HEK293 (cell line): Measurements from ENCODE around the gene NHEJ1.

Experiments
- CTCF ChIA-PET: fragments of 350-600 bp; formaldehyde crosslinking; extraction: SDS; loops from one replicate; lab custom pipeline; 2021; ENCODE audit warnings: antibody characterized with exemption; lab: Yijun Ruan, JAX
- POLR2A ChIA-PET: fragments of 300-600 bp; formaldehyde crosslinking; extraction: SDS; loops from one replicate; lab custom pipeline; 2020; ENCODE audit warnings: antibody characterized with exemption, inconsistent platforms; lab: Yijun Ruan, JAX
- H3K27ac ChIP-seq: fragments of 200-500 bp; sonication (Bioruptor generic); 2 replicates; pipeline ENCODE4 v1.5.1; 2014; ENCODE audit warnings: low read depth, low read length, control low read depth, inconsistent platforms; ENCODE audit errors: extremely low read depth
- H3K36me3 ChIP-seq, 2 experiments: fragments of 200-500 bp in 1 of 2; sonication (Bioruptor generic) in 1 of 2; 1 replicate in 1 of 2; 2 replicates in 1 of 2; pipeline ENCODE4 v1.5.1; 2014 to 2017; ENCODE audit warnings: inconsistent platforms in 2 of 2, low read length in 2 of 2; ENCODE audit not compliant: control insufficient read depth in 2 of 2, insufficient read depth in 1 of 2
- H3K4me1 ChIP-seq: fragments of 200-500 bp; sonication (Bioruptor generic); 2 replicates; pipeline ENCODE4 v1.5.1; 2014; ENCODE audit warnings: mild to moderate bottlenecking, low read length, inconsistent platforms; ENCODE audit not compliant: control insufficient read depth, insufficient read depth
- H3K4me3 ChIP-seq: 2 replicates; pipeline ENCODE4 v1.5.1; 2011; ENCODE audit warnings: low read depth, mild to moderate bottlenecking, control low read depth, low read length, moderate library complexity
- H3K9me3 ChIP-seq: fragments of 200-500 bp; sonication (Bioruptor generic); 2 replicates; pipeline ENCODE4 v1.5.1; 2014; ENCODE audit warnings: low read depth, low read length, inconsistent platforms; ENCODE audit not compliant: control insufficient read depth, insufficient read depth
- GLI2 ChIP-seq: fragments of 450-650 bp; formaldehyde crosslinking; IDR thresholded peaks from 2 replicates; pipeline ENCODE4; 2017; ENCODE audit warnings: missing biosample characterization, missing genetic modification characterization, low read depth, borderline replicate concordance
- KLF10 ChIP-seq: fragments of 450-650 bp; IDR thresholded peaks from 2 replicates; pipeline ENCODE4 v1.5.1; 2018; ENCODE audit warnings: missing biosample characterization, mild to moderate bottlenecking, missing genetic modification characterization
- KLF7 ChIP-seq: fragments of 450-650 bp; formaldehyde crosslinking; IDR thresholded peaks from 2 replicates; pipeline ENCODE4 v1.5.1; 2016; ENCODE audit warnings: missing biosample characterization, missing genetic modification characterization, borderline replicate concordance
- RBAK ChIP-seq: fragments of 450-650 bp; formaldehyde crosslinking; IDR thresholded peaks from 2 replicates; pipeline ENCODE4 v1.5.1; 2016; ENCODE audit warnings: missing biosample characterization, missing genetic modification characterization
- SP2 ChIP-seq: fragments of 450-650 bp; formaldehyde crosslinking; IDR thresholded peaks from 2 replicates; pipeline ENCODE4 v1.5.1; 2016; ENCODE audit warnings: missing biosample characterization, missing genetic modification characterization
- ZBTB17 ChIP-seq: fragments of 450-650 bp; formaldehyde crosslinking; IDR thresholded peaks from 2 replicates; pipeline ENCODE4 v1.5.1; 2016; ENCODE audit warnings: missing biosample characterization, missing genetic modification characterization
- ZBTB20 ChIP-seq: fragments of 450-650 bp; formaldehyde crosslinking; IDR thresholded peaks from 2 replicates; pipeline ENCODE4 v1.5.1; 2016; ENCODE audit warnings: missing biosample characterization, missing genetic modification characterization
- ZBTB44 ChIP-seq: fragments of 450-650 bp; IDR thresholded peaks from 2 replicates; pipeline ENCODE4 v1.5.1; 2018; ENCODE audit warnings: missing biosample characterization, mild to moderate bottlenecking, missing genetic modification characterization
- ZNF114 ChIP-seq: fragments of 450-650 bp; formaldehyde crosslinking; IDR thresholded peaks from 2 replicates; pipeline ENCODE4 v1.5.0; 2017; ENCODE audit warnings: missing biosample characterization, missing genetic modification characterization
- ZNF132 ChIP-seq: fragments of 450-650 bp; formaldehyde crosslinking; IDR thresholded peaks from 2 replicates; pipeline ENCODE4 v1.5.1; 2017; ENCODE audit warnings: missing biosample characterization, missing genetic modification characterization, borderline replicate concordance
- ZNF175 ChIP-seq: fragments of 450-650 bp; formaldehyde crosslinking; IDR thresholded peaks from 2 replicates; pipeline ENCODE4 v1.5.1; 2016; ENCODE audit warnings: missing biosample characterization, missing genetic modification characterization
- ZNF350 ChIP-seq: fragments of 450-650 bp; formaldehyde crosslinking; IDR thresholded peaks from 2 replicates; pipeline ENCODE4 v1.5.0; 2017; ENCODE audit warnings: missing biosample characterization, mild to moderate bottlenecking, missing genetic modification characterization
- ZNF404 ChIP-seq: fragments of 450-650 bp; formaldehyde crosslinking; IDR thresholded peaks from 2 replicates; pipeline ENCODE4 v1.5.1; 2017; ENCODE audit warnings: missing biosample characterization, missing genetic modification characterization
- ZNF433 ChIP-seq: fragments of 450-650 bp; formaldehyde crosslinking; IDR thresholded peaks from 2 replicates; pipeline ENCODE4 v1.5.1; 2016; ENCODE audit warnings: missing biosample characterization, missing genetic modification characterization, low read depth
- ZNF48 ChIP-seq: fragments of 450-650 bp; formaldehyde crosslinking; IDR thresholded peaks from 2 replicates; pipeline ENCODE4 v1.5.1; 2016; ENCODE audit warnings: missing biosample characterization, missing genetic modification characterization
- ZNF510 ChIP-seq: fragments of 450-650 bp; formaldehyde crosslinking; IDR thresholded peaks from 2 replicates; pipeline ENCODE4 v1.5.1; 2018; ENCODE audit warnings: mild to moderate bottlenecking, missing genetic modification characterization, missing biosample characterization; ENCODE audit not compliant: insufficient replicate concordance
- ZNF560 ChIP-seq: fragments of 450-650 bp; formaldehyde crosslinking; IDR thresholded peaks from 2 replicates; pipeline ENCODE4 v1.5.1; 2017; ENCODE audit warnings: missing biosample characterization, missing genetic modification characterization, borderline replicate concordance
- ZNF596 ChIP-seq: fragments of 450-650 bp; IDR thresholded peaks from 2 replicates; pipeline ENCODE4 v1.5.0; 2018; ENCODE audit warnings: missing biosample characterization, mild to moderate bottlenecking, missing genetic modification characterization, moderate library complexity
- ZNF670 ChIP-seq: fragments of 450-650 bp; formaldehyde crosslinking; IDR thresholded peaks from 2 replicates; pipeline ENCODE4 v1.5.1; 2016; ENCODE audit warnings: missing biosample characterization, missing genetic modification characterization, low read depth
- ZSCAN16 ChIP-seq: fragments of 450-650 bp; formaldehyde crosslinking; IDR thresholded peaks from 2 replicates; pipeline ENCODE4 v1.5.1; 2016; ENCODE audit warnings: missing biosample characterization, missing genetic modification characterization
- ZSCAN30 ChIP-seq: fragments of 450-650 bp; IDR thresholded peaks from 2 replicates; pipeline ENCODE4 v1.5.1; 2018; ENCODE audit warnings: missing biosample characterization, mild to moderate bottlenecking, missing genetic modification characterization, moderate library complexity
- ZXDB ChIP-seq: fragments of 450-650 bp; formaldehyde crosslinking; IDR thresholded peaks from 2 replicates; pipeline ENCODE4 v1.5.1; 2016; ENCODE audit warnings: missing biosample characterization, missing genetic modification characterization
- TF ChIP-seq, protein P1 (sequence below): fragments of 450-650 bp; formaldehyde crosslinking; IDR thresholded peaks from 2 replicates; pipeline ENCODE4 v1.5.1; 2016; ENCODE audit warnings: missing biosample characterization, missing genetic modification characterization
- TF ChIP-seq, protein P2 (sequence below): fragments of 450-650 bp; formaldehyde crosslinking; IDR thresholded peaks from 2 replicates; pipeline ENCODE4 v1.5.1; 2017; ENCODE audit warnings: missing biosample characterization, missing genetic modification characterization

The NHEJ1 gene

GRCh38 chr2:219089330-219089729 lies 71.3 kb downstream of the NHEJ1 start:
- Histone ChIP-seq H3K9me3 (no peaks in the 10 kb centered on the region), H3K4me1 (no peaks in the 10 kb centered on the region), H3K36me3 (no peaks in the 10 kb centered on the region), H3K27ac (no peak overlapping the region), H3K4me3 (no peak overlapping the region)
- CTCF ChIA-PET = interaction anchor here (3.2 kb wide), 1 partner anchor 16 kb away, joined by 19 read pairs; no protein-coding TSS in a partner anchor
- TF ChIP-seq ZNF404 (tag by site-specific recombination) = no peak
- no peak for TF ChIP-seq ZXDB (tag by site-specific recombination)
- TF ChIP-seq ZNF132 (tag by site-specific recombination) = no peak
- TF ChIP-seq ZNF48 (tag by site-specific recombination) = no peak
- TF ChIP-seq, protein P1, sequence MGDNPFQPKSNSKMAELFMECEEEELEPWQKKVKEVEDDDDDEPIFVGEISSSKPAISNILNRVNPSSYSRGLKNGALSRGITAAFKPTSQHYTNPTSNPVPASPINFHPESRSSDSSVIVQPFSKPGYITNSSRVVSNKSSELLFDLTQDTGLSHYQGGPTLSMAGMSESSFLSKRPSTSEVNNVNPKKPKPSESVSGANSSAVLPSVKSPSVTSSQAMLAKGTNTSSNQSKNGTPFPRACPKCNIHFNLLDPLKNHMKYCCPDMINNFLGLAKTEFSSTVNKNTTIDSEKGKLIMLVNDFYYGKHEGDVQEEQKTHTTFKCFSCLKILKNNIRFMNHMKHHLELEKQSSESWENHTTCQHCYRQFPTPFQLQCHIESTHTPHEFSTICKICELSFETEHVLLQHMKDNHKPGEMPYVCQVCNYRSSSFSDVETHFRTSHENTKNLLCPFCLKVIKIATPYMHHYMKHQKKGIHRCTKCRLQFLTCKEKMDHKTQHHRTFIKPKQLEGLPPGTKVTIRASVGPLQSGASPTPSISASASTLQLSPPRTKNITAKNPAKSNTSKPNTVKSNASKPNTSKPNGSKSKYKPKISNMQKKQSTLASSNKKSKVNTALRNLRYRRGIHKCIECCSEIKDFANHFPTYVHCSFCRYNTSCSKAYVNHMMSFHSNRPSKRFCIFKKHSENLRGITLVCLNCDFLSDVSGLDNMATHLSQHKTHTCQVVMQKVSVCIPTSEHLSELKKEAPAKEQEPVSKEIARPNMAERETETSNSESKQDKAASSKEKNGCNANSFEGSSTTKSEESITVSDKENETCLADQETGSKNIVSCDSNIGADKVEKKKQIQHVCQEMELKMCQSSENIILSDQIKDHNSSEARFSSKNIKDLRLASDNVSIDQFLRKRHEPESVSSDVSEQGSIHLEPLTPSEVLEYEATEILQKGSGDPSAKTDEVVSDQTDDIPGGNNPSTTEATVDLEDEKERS (tag by site-specific recombination) = no peak
- TF ChIP-seq SP2 (tag by site-specific recombination) = no peak
- no peak for TF ChIP-seq RBAK (tag by site-specific recombination)
- no peak for TF ChIP-seq ZNF175 (tag by site-specific recombination)
- TF ChIP-seq ZNF510 = no peak
- POLR2A ChIA-PET = no interaction called here

DNA sequence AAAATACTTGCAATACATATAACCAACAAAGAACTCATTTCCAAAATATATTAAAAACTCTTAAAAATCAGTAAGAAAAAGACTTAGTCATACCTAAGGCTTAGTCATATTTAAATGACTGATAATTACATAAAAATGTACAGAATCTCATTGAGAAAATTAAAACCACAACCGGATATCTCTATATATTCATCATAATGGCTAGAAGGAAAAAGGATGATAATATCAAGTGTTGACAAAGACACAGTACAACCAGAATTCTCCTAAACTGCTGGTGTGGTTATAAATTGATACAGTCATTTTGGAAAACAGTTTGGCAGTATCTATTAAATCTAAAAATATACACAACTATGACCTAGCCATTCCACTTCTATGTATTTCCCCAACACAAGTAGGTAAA lies 72.8 kb downstream of the NHEJ1 start:
- no peaks in the 10 kb centered on the region for H3K4me1 ChIP-seq
- H3K9me3 ChIP-seq = no peaks in the 10 kb centered on the region
- ChIA-PET CTCF (interaction anchor here (0.7 to 3.2 kb wide), 7 partner anchors 8 to 67 kb away, joined by 3 to 19 read pairs (median 5); no protein-coding TSS in a partner anchor), POLR2A (no interaction called here)
- no peak overlapping the region for H3K27ac ChIP-seq
- H3K36me3 ChIP-seq = no peaks in the 10 kb centered on the region
- TF ChIP-seq ZSCAN30 (no peak), GLI2 (tag by site-specific recombination) (no peak), KLF10 (tag by site-specific recombination) (no peak), ZNF433 (tag by site-specific recombination) (no peak), ZNF114 (tag by site-specific recombination) (no peak), ZNF404 (tag by site-specific recombination) (no peak), ZNF670 (tag by site-specific recombination) (no peak), ZSCAN16 (tag by site-specific recombination) (no peak), ZBTB20 (tag by site-specific recombination) (no peak), ZNF350 (tag by site-specific recombination) (no peak), ZNF596 (tag by site-specific recombination) (no peak), KLF7 (tag by site-specific recombination) (no peak), ZNF560 (tag by site-specific recombination) (no peak), ZNF175 (tag by site-specific recombination) (no peak), ZBTB17 (tag by site-specific recombination) (no peak), ZBTB44 (tag by site-specific recombination) (no peak)
- TF ChIP-seq, protein P2, sequence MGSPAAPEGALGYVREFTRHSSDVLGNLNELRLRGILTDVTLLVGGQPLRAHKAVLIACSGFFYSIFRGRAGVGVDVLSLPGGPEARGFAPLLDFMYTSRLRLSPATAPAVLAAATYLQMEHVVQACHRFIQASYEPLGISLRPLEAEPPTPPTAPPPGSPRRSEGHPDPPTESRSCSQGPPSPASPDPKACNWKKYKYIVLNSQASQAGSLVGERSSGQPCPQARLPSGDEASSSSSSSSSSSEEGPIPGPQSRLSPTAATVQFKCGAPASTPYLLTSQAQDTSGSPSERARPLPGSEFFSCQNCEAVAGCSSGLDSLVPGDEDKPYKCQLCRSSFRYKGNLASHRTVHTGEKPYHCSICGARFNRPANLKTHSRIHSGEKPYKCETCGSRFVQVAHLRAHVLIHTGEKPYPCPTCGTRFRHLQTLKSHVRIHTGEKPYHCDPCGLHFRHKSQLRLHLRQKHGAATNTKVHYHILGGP = no peak
- no peak overlapping the region for H3K4me3 ChIP-seq
